GM19397 (cell line): ENCODE measurements around the gene BASP1.
"Not testable (repeated sequence)": the region's sequence is repeated elsewhere in the genome, so short reads cannot be mapped to it uniquely, and the experiment has no call there.

ENCODE experiments used
- ATAC-seq: cut with Tn5 transposase; IDR thresholded peaks from one replicate; pipeline ENCODE4 v1.9.1; 2021; ENCODE audit warnings: mild to moderate bottlenecking, moderate library complexity; ENCODE audit not compliant: unreplicated experiment

The BASP1 gene

DNA sequence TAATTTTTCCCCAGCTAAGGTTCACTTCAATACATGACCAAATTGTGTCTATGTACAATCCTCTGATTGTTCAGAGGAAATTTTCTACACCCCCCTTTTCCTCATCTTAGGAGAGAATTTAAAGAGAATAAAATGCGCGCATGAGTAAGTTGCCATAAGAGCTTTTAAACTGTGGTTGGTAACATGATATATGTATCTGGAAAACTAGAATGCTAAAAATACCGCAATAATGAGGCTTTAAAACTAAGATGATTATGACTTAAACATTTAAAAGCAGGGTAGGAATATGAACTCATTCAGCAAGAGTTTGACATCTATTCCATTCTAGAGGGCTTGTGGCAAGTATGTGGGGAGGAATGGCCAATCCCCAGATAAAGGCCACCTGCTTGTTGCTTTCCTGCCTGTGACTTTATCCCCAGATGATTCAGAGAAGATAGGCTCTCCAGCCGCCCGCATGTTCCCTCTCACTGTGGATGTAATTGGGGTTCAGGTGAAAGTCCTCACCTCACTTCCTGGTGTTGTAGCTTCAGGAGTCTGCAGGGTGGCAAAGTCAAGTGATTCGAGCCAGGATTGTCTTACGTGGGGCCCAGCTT lies 26.5 kb upstream of the BASP1 start:
- ATAC-seq = no peak

DNA sequence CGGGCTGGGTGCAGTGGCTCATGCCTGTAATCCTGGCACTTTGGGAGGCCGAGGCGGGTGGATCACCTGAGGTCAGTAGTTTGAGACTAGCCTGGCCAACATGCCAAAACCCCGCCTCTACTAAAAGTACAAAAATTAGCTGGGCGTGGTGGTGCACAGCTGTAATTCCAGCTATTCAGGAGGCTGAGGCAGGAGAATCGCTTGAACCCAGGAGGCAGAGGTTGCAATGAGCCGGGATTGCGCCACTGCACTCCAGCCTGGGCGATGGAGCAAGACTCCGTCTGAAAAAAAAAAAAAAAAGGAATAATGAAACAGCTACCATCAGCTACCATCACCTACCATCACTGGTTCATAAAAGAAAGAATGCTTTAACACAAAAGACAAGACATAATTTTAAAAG lies 25.9 kb upstream of the BASP1 start:
- ATAC-seq = not testable (repeated sequence)

DNA sequence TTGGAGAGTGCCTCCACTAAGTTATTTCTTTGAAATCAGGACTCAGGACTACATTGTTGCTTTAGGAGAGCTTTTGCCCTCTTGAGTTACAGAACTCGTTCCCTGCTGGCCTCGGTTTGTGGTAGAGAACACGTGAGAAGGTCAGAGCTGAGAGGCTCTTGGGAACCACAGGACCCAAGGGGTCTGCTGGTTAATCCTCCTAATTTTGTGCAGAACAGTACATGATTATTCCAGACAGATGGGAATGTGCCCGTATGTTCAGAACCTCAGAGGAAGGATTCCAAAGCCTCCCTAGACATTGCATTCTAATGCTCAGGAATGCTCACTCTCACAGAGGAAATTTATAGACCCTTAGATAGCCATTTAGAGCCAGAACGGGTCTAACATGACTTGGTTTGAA lies 25.2 kb upstream of the BASP1 start:
- ATAC-seq = no peak

DNA sequence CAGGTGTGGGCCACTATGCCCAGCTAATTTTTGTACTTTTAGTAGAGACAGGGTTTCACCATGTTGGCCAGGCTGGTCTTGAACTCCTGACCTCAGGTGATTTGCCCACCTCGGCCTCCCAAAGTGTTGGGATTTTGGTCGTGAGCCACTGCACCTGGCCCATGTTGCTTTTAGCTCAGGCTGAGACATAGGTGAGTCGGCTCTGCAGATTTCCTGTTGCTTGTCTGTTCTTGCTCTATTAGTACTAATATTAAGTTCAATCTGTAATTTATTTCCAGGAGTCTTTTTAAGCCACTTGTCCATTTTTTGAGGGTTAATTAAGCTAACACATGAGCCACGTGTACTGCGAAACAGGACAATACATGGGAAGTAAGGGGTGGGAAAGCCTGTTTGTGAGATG lies 21.4 kb upstream of the BASP1 start:
- ATAC-seq = no peak

DNA sequence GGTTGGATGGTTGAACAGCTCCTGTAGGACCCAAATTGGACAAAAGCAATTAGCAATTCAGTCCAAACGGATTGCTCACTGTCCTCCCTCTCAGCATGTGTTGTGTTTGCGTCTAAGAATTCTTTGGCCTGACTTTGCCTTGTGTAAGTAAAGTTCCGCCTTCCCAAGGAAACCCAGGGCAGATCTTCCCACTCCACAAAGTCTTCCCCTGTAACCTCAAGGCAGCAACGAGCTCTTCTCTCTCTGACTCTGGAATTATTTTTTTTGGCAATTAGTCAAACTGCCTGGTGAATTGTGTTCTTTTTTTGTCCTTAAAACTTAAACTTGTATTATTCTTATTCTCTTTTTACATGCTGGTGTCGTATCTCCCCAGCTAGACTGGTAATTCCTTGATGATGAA lies 20.7 kb upstream of the BASP1 start:
- ATAC-seq = no peak

DNA sequence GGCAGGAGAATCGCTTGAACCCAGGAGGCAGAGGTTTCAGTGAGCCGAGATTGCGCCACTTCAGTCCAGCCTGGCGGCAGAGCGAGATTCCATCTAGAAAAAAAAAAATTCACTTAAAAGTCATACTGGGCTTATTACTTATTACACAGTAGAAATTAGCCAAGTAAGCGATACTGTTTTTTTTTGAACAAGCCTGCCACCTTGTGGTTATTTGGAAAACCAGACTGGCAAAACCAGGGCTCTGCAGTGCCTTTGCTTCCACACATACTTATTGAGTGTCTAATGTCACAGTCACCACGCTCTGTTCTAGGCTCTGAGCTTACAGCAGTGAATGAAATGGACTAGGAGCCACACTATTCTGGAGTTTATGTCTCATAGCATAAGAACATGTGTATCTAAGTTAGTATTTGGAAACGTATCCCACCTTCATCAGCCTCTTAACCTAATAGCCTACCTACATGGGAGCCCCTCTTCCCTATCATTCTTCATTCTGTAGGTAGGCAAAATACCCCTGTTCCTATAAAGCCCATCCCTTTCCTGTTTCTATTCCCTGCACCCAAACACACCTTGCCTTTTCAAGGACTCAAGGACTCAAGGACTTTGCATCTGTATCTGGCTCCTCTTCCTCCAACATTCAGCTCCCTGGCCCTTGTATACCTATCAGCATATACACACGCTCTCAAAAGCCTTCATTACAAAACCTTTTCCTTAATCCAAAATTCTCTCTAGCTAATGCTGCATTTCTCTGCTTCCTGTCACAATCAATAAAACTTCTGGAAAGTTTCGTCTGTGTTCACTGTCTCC lies 13.9 kb upstream of the BASP1 start:
- ATAC-seq = peak; percentile 89

DNA sequence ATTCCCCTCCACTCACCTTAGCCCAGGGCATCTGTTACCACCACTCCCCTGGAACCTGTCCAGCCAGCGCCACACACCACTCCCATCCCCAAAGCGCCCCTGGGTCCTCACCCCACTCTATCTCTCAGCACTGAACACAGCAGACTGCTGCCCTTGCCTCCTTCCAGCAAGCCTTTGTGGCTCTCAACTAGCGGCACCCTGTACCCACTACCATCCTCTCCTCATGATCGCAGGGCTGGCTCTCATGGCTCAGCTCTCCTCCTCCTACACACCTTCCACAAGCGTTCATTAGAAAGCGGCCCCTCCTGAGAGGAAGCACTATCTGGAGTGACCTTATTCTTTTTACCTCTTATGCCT lies 13.3 kb upstream of the BASP1 start:
- no peak for ATAC-seq

DNA sequence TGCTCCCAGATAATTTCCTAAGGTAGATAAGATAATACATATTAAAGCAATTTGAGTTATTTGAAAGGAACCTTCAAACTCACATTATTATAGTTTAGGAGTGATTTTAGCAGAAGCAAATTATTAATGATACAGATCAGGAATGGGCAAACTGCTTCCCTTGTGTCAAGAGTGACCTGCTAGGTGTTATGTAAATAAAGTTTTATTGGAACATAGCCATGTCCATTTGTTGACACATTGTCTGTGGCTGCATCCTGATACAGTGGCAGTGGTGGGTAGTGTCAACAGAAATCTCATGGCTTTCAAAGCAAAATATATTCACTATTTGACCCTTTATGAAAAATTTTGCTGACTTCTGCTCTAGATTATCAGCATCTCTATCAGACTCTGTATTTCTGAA lies 11.4 kb upstream of the BASP1 start:
- ATAC-seq = no peak

DNA sequence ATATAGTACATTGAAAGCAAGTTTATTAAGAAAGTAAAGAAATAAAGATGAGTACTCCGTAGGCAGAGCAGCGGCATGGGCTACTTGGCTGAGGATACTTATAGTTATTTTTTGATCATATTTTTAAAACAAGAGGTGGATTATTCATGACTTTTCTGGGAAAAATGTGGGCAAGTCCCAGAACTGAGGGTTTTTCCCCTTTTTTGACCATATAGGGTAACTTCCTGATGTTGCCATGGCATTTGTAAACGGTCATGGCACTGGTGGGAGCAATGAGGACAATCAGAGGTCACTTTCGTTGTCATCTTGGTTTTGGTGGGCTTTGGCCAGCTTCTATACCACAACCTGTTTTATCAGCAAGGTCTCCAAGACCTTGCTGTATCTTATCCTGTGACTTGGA lies 5.2 kb upstream of the BASP1 start:
- ATAC-seq = no peak

DNA sequence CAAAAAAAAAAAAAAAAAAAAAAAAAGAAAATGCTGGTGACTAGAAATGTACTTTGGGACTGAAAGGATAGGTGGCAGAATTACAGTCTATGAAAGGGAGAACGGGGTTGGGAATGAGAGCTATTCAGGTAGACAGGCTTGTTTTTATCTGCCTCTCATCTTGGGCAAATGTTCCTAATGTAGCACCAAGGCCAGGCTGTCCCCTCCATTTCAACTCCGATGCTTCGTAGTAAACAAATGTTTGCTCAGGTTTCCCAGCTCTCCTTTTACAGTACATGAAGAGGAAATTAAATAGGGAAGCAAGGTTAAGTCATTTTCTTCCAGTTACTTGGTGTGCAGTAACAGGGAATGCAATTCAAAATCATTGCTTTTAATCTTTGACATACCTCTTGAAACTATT lies 4.4 kb upstream of the BASP1 start:
- no peak for ATAC-seq

DNA sequence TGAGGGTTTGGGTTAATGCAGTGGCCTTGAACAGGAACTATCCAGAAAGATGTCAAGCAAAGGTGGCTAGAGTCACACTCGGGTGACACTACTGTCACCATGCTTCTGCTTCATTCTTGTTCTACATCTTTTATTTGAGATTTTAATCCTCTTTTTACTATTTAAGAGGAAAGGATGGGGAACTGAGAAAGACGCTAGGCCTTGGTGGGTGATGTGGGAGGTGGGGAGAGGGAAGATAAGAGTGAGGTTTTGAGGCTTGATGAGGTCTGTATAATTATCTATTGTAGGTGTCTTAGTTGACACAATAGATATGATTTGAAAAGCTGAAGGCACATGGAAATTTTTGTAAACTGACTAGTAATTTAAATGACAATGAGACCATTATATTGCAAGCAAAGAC lies 3.5 kb upstream of the BASP1 start:
- ATAC-seq = no peak

DNA sequence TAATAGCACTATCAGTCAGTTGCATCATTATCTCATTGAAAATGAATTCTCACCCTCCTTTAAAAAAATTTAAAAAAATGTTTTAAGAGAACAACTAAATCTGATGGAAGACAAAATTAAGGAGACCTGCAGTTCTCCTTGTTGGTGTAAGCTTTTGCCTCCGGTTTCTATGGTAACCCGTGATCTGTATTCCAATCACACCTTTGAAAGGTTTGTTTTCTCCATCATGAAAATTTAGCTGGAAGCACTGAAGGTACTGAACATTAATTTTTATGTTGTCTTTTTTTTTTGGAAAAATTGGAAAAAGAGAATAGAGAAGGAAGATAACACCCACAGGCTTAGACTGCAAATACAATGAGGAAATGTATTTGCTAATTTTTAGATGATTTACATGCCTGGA lies 2.5 kb upstream of the BASP1 start:
- no peak for ATAC-seq

DNA sequence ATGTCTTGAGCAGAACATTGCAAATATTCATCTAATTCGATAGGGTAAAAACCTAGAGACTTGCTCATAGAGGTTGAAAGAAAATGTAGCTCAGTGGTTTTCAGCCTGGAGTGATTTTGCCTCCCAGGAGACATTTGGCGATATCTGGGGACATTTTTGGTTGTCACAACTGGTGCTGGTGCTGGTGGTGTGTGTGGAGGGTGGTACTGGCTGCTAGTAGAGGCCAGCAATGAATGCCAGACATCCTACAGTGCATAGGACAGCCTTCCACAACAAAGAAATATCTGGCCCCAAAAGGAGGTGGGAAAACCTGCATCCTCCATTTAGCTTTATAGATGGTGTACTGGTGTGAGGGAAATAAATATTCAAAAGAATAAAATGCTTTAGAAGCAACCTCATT lies 2.1 kb upstream of the BASP1 start:
- ATAC-seq = no peak

DNA sequence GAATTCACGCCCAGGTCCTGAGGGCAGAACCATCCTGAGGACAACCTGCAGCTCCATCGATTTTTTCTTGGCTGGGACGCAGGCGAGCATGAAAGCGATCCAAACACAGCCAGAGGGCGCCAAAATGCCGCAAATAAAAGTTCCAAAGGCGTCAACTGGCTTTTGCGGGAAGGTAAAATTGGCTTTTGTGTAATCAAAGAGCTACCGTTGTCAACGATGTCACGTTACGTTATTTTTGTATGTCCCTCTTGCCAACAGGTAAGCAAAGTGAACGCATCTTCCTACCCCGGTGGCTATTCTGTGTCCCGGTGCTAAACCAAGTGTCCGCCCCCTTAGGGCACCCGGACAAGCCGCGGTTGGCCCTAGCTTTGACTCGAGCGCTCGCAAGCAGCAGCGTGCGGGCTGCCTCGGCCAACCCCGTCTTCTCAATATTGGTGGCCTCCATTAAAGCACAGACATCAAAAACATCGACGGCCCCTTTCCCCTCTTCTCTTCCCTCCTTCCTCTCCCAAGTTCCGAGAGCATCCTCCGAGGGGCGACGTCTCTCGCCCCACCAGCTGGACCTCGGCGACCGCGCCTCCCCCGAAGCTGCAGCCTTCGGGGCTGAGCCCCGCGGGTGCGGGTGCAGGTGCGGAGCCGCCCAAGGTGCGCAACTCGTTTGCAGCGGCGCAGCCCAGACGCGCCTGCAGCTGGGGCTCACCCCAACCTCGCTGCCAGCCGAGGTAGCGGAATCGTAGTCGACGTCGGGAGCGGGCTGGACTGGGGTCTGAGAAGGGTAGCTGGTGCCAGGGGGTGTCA lies 1.1 kb upstream of the BASP1 start:
- ATAC-seq = peak; percentile 35

DNA sequence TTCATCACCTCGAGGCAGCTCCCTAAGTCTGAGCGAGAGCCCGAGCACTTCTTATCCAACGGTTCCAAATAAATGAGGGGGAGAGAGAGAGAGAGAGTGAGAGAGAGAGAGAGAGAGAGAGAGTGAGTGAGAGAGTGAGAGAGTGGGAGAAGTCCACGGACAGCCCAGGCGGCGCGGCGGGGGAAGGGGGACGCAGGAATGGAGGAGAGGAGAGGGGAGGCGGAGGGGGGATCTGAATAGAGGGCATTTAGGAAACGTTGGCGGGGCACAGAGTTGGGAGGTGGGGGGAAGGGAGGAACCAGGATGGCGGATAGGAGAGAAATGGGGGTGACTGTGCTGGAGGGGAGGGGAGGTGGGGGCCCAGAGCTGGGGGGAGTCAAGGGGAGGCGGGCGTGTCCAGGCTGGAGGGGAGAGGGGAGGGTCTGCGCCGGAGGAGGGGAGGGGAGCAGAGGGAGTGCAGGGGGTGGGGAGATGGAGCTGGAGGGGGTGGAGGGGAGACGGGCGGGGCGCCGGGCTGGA lies 398 bp upstream of the BASP1 start:
- no peak for ATAC-seq

DNA sequence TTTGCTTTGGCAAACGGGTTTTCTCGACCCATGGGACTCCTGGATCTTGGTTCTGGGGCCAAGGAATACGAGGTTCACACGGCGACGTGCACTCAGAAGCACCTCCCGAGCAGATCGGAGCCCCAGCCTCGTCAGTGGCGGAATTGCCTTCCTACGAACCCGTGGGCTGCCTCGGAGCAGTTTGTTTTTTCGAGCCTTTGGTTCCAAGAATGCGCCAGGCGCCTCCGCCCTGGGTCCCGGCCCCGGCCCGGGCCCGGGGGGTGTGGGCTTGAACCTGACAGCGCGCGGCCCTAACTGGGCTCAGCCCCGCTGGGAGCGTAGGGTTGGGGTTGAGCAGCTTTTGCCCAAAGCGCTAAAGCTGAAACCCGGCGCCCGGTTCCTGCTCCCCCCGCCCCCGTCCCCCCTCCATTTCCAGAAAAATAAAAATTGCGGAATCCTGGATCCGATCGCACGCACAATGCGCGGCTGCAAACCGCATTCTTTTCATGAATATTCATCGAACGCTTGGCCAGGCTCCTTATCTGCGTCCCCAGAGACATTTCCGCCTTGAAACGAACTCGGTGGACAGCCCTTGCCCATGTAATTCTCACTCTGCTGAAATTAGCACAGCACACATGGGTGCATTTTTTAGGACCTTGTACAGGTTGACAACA lies 1.0 kb downstream of the BASP1 start:
- peak; percentile 29 for ATAC-seq

DNA sequence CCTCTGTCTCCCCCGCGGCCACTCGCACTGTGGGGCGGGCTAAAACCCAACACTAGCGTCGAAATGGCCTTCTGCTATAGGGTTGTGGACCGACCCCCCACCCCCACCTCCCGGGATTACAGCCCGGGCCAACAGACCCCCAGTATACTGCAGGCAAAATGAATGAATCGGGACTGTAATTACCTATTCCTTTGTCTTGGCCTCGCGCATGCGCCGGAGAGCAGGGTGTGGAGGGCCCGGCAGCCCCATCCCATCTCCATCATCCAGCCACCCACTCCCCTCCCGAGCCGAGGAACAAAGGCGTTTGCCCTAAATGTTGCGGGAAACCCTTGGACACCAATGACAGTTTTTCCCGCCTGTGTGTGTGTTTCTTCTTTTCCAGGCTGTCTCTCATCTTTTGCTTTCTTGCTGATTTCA lies 1.6 kb downstream of the BASP1 start:
- peak; percentile 7 for ATAC-seq

DNA sequence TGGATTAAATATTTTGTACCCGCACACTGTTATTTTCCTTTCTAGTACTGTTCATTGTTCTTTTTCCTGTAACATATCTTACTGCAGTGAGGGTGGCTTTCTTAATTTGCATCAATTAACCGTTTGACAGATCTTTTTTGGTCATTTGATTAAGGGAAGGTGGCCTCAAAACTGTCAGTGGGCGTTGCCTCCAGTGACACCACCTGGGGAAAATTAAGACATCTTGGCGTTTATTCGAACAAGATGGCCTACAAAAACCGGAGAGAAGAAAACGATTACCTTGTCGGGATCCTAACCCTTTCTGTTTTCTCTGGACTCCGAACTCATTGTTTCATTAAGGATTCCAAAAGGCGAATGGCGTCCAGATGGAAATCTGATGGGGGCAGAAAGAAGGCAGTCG lies 2.0 kb downstream of the BASP1 start:
- no peak for ATAC-seq

DNA sequence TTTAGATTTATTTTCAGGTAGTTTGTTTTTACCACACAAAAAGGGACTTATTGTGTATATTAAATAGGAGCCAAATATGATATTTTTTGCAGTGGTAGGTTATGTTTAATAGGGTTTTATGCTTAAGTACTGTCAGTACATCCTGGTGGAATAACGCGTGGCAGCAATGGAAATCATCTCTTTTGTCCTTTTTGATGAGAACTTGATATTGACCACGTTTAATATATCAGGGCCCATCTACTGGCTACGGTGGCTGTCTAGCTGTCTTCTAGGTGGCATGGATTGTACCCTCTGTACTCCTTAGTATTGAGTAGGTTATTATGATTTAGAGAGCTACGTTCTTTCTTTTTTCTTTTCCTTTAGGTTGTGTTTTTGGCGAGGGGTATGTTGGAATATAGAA lies 2.6 kb downstream of the BASP1 start:
- no peak for ATAC-seq

DNA sequence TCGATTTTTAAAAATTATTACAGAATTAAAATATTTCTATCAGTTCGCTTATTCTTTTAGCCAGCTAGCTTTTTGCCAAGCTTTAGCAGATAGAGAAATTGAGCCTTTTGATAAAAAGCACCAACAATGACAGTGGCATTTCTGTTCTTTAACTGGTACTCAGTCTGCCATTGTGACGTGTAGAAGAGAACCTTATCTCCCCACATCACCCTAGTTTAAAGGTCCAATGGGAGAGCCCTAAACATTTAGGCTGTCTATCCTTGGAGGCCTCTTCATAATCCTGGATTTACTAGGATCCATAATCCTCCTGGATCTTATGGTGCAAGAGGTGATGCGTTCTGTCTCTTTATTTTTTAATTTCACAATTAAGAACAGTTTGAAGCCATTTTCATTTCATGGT lies 3.0 kb downstream of the BASP1 start:
- ATAC-seq = no peak

DNA sequence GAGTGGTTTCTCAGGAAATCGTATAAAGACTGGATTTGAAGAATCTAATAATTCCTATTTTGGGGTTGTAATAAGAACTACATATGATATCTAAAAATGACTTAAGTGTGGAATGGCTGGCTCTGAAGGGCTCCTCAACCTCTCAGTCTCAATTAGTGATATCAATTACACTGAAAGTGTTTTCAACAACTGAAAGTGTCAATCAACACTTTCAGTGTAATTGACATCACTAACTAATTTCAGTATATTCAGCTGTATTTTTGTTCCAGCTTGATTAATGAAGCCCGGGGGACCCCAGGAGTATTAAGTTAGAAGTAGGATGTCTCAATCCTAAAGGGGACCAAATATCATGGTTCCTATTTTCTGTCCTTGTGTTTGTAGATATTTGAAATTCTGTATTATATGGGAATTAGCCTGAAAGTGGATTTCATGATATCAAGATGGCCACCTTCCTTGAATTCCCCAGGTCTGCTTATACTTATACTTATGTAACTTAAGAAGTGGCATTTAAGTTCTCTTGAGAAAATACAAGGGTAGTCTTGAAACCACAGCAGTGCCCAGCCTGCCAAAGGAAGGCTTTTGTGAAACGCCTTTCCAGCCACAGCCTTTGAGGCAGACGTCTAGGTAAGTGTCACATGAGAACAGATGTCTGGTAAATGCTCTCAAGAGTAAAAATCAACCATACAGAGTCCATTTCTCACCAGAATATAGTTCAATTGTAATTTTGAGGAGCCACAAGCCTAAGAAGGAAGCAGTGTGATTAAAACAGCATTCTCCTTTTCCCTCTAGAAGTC lies 4.6 kb downstream of the BASP1 start:
- ATAC-seq = no peak
